Activated T-helper 9 cell treated with anti-CD3 and anti-CD28 coated beads, Interleukin-2, amount 50 U/mL, for 16 hours (primary cell): ENCODE results near the gene LPO.

Experiments used
- DNase-seq: peaks from one replicate; pipeline ENCODE4 v3.0.0-alpha.2; 2020; ENCODE audit warnings: low read depth

Gene LPO

GRCh38 chr17:58318065-58318481 is 79.7 kb downstream of the LPO start:
- DNase-seq: no peak
